Neuronal stem cell (in vitro differentiated cells): ENCODE results near the gene SORCS2.

ENCODE experiments used
- DNase-seq: peaks from one replicate; pipeline ENCODE4 v3.0.0-alpha.2; 2013; ENCODE audit warnings: low spot score
- H2AFZ ChIP-seq: one replicate; pipeline ENCODE4 v1.6.1; 2013; ENCODE audit warnings: mild to moderate bottlenecking, low read length, inconsistent platforms
- H2AK5ac ChIP-seq: 2 replicates; pipeline ENCODE4 v1.6.1; 2013; ENCODE audit warnings: low read depth, mild to moderate bottlenecking, inconsistent platforms, low read length, moderate library complexity, mixed read lengths
- H2BK120ac ChIP-seq: 2 replicates; pipeline ENCODE4 v1.6.1; 2013; ENCODE audit warnings: low read depth, mild to moderate bottlenecking, inconsistent platforms, low read length, moderate library complexity, mixed read lengths
- H2BK12ac ChIP-seq: one replicate; pipeline ENCODE4 v1.6.1; 2013; ENCODE audit warnings: low read length, inconsistent platforms
- H2BK15ac ChIP-seq: 2 replicates; pipeline ENCODE4 v1.6.1; 2013; ENCODE audit warnings: mild to moderate bottlenecking, low read length, inconsistent platforms, mixed read lengths
- H2BK5ac ChIP-seq: one replicate; pipeline ENCODE4 v1.6.1; 2013; ENCODE audit warnings: inconsistent platforms, mild to moderate bottlenecking, low read length, moderate library complexity
- H3K14ac ChIP-seq: one replicate; pipeline ENCODE4 v1.6.1; 2013; ENCODE audit warnings: low read length, inconsistent platforms
- H3K18ac ChIP-seq: 2 replicates; pipeline ENCODE4 v1.6.1; 2013; ENCODE audit warnings: low read length, inconsistent platforms
- H3K23ac ChIP-seq: 2 replicates; pipeline ENCODE4 v1.6.1; 2013; ENCODE audit warnings: low read depth, mild to moderate bottlenecking, mixed read lengths, low read length, inconsistent platforms; ENCODE audit not compliant: poor library complexity
- H3K27ac ChIP-seq: replicated peaks from 3 replicates; pipeline ENCODE4 v1.5.1; 2013; ENCODE audit warnings: low read length, inconsistent platforms
- H3K27me3 ChIP-seq, 3 experiments: 2 replicates each; pipeline ENCODE4 v1.6.1; 2013; ENCODE audit warnings: low read length in 3 of 3, mild to moderate bottlenecking in 2 of 3, inconsistent platforms in 1 of 3, low read depth in 1 of 3, mixed read lengths in 1 of 3, moderate library complexity in 1 of 3; ENCODE audit not compliant: control insufficient read depth in 3 of 3, insufficient read depth in 3 of 3
- H3K36me3 ChIP-seq, 2 donors: replicated peaks in 1 of 2; 2 replicates each; pipeline ENCODE4 v1.6.1; 2013; ENCODE audit warnings: low read length in 2 of 2; ENCODE audit not compliant: control insufficient read depth in 2 of 2, insufficient read depth in 2 of 2
- H3K4ac ChIP-seq: 2 replicates; pipeline ENCODE4 v1.6.1; 2013; ENCODE audit warnings: inconsistent platforms, mild to moderate bottlenecking, low read length, moderate library complexity
- H3K4me1 ChIP-seq, 2 donors: 1 replicate in 1 of 2; 2 replicates in 1 of 2; pipeline ENCODE4 v1.6.1; 2013; ENCODE audit warnings: low read length in 2 of 2, low read depth in 1 of 2; ENCODE audit not compliant: control insufficient read depth in 2 of 2, insufficient read depth in 1 of 2
- H3K4me2 ChIP-seq: one replicate; pipeline ENCODE4 v1.6.1; 2013; ENCODE audit warnings: mild to moderate bottlenecking, low read length, inconsistent platforms; ENCODE audit not compliant: insufficient read depth, poor library complexity, severe bottlenecking
- H3K4me3 ChIP-seq, 2 donors: 2 replicates each; pipeline ENCODE4 v1.5.1; 2013; ENCODE audit warnings: low read length in 2 of 2, mild to moderate bottlenecking in 2 of 2, inconsistent platforms in 1 of 2, moderate library complexity in 1 of 2
- H3K79me1 ChIP-seq: one replicate; pipeline ENCODE4 v1.6.1; 2013; ENCODE audit warnings: low read depth, mild to moderate bottlenecking, inconsistent platforms, low read length, moderate library complexity
- H3K9ac ChIP-seq: one replicate; pipeline ENCODE4 v1.6.1; 2013; ENCODE audit warnings: mild to moderate bottlenecking, low read depth, low read length, inconsistent platforms; ENCODE audit not compliant: poor library complexity
- H3K9me3 ChIP-seq, 2 donors: replicated peaks in 1 of 2; 2 replicates each; pipeline versions ENCODE3 to v1.6.1; 2013; ENCODE audit warnings: low read length in 2 of 2, mild to moderate bottlenecking in 2 of 2, inconsistent platforms in 1 of 2, low read depth in 1 of 2, mixed read lengths in 1 of 2, moderate library complexity in 1 of 2; ENCODE audit not compliant: control insufficient read depth in 2 of 2, insufficient read depth in 1 of 2
- H4K8ac ChIP-seq: one replicate; pipeline ENCODE4 v1.6.1; 2013; ENCODE audit warnings: low read depth, mild to moderate bottlenecking, inconsistent platforms, low read length, moderate library complexity
- H4K91ac ChIP-seq: one replicate; pipeline ENCODE4 v1.6.1; 2013; ENCODE audit warnings: low read length, low read depth, mild to moderate bottlenecking, inconsistent platforms; ENCODE audit not compliant: poor library complexity
- WGBS, 2 donors: extraction: QIAGEN DNeasy Blood & Tissue Kit; methylation state at CpG; one replicate each; pipeline ENCODE4 v1.1.7; 2013; ENCODE audit warnings: missing lambda C conversion rate in 2 of 2, mixed read lengths in 1 of 2; ENCODE audit not compliant: insufficient read length in 2 of 2, insufficient replicate concordance in 1 of 2; ENCODE audit errors: extremely low coverage in 2 of 2; 5-methylcytosine and 5-hydroxymethylcytosine counted together

SORCS2 gene

GRCh38 chr4:7398788-7399439, 206.6 kb downstream of the SORCS2 start:
- Histone ChIP-seq H2BK120ac (no peak overlapping the region), H3K18ac (no peak overlapping the region), H3K9me3 (peaks cover 0 to 2% of the 10 kb centered on the region in 2 donors), H3K9ac (no peak overlapping the region), H2AK5ac (peak overlapping the region; percentile 57), H3K4me3 (no peak overlapping the region), H2BK12ac (no peak overlapping the region), H4K91ac (no peak overlapping the region), H3K4me1 (peaks cover 0 to 20% of the 10 kb centered on the region in 2 donors), H3K36me3 (no peaks in the 10 kb centered on the region), H2AFZ (no peak overlapping the region), H3K27me3 (peaks cover 0 to 9% (median 0%) of the 10 kb centered on the region in 3 experiments), H3K27ac (no peak overlapping the region), H3K4me2 (no peak overlapping the region), H2BK5ac (no peak overlapping the region), H2BK15ac (peak overlapping the region; percentile 33), H4K8ac (no peak overlapping the region), H3K23ac (no peak overlapping the region), H3K14ac (peak overlapping the region; percentile 73), H3K4ac (no peak overlapping the region), H3K79me1 (no peaks in the 10 kb centered on the region)
- no peak for DNase-seq
- no CpG with 5 or more reads among the region's 8 CpGs for WGBS, 2 donors

- Histone ChIP-seq H2BK12ac (no peak overlapping the region), H3K14ac (no peak overlapping the region), H3K23ac (no peak overlapping the region), H2BK15ac (peak overlapping the region; percentile 33), H3K4ac (no peak overlapping the region), H2AK5ac (peak overlapping the region; percentile 57), H3K79me1 (no peaks in the 10 kb centered on the region), H3K9ac (no peak overlapping the region), H2BK5ac (no peak overlapping the region), H3K9me3 (peaks cover 0 to 2% of the 10 kb centered on the region in 2 donors), H3K18ac (no peak overlapping the region), H2AFZ (no peak overlapping the region), H3K4me3 (no peak overlapping the region), H2BK120ac (no peak overlapping the region), H3K4me1 (peaks cover 0 to 19% of the 10 kb centered on the region in 2 donors), H3K36me3 (no peaks in the 10 kb centered on the region), H4K91ac (no peak overlapping the region), H3K4me2 (no peak overlapping the region), H3K27ac (no peak overlapping the region), H4K8ac (no peak overlapping the region), H3K27me3 (peaks cover 0 to 8% (median 0%) of the 10 kb centered on the region in 3 experiments)
- no CpG with 5 or more reads among the region's 16 CpGs for WGBS, 2 donors
- no peak for DNase-seq
Observed at GRCh38 chr4:7399440-7400234, 207.3 kb downstream of the SORCS2 start.

GRCh38 chr4:7400671-7401298, 208.4 kb downstream of the SORCS2 start:
- Histone ChIP-seq H3K36me3 (no peaks in the 10 kb centered on the region), H3K4me1 (peaks cover 0 to 10% of the 10 kb centered on the region in 2 donors), H2AFZ (no peak overlapping the region), H2AK5ac (no peak overlapping the region), H3K14ac (no peak overlapping the region), H3K27me3 (peaks cover 0 to 8% (median 0%) of the 10 kb centered on the region in 3 experiments), H2BK5ac (no peak overlapping the region), H3K23ac (no peak overlapping the region), H2BK12ac (no peak overlapping the region), H2BK15ac (no peak overlapping the region), H4K8ac (no peak overlapping the region), H2BK120ac (no peak overlapping the region), H3K79me1 (no peaks in the 10 kb centered on the region), H3K4me2 (no peak overlapping the region), H3K18ac (no peak overlapping the region), H3K4ac (no peak overlapping the region), H3K9ac (no peak overlapping the region), H3K27ac (no peak overlapping the region), H4K91ac (no peak overlapping the region), H3K4me3 (no peak overlapping the region), H3K9me3 (peaks cover 0 to 2% of the 10 kb centered on the region in 2 donors)
- DNase-seq, result no peak
- WGBS, 2 donors, result no CpG with 5 or more reads among the region's 2 CpGs

GRCh38 chr4:7402526-7402925, 210.2 kb downstream of the SORCS2 start:
- Histone ChIP-seq H3K27ac (no peak overlapping the region), H3K4me1 (peaks cover 0 to 3% of the 10 kb centered on the region in 2 donors), H2BK5ac (no peak overlapping the region), H2AFZ (no peak overlapping the region), H3K9ac (no peak overlapping the region), H2BK15ac (no peak overlapping the region), H4K91ac (no peak overlapping the region), H3K79me1 (no peaks in the 10 kb centered on the region), H3K4me3 (no peak overlapping the region), H3K36me3 (no peaks in the 10 kb centered on the region), H2BK12ac (no peak overlapping the region), H2BK120ac (no peak overlapping the region), H3K4ac (no peak overlapping the region), H3K4me2 (no peak overlapping the region), H3K23ac (no peak overlapping the region), H3K18ac (no peak overlapping the region), H3K27me3 (peaks cover 0 to 2% (median 0%) of the 10 kb centered on the region in 3 experiments), H2AK5ac (no peak overlapping the region), H4K8ac (no peak overlapping the region), H3K9me3 (peaks cover 0 to 4% of the 10 kb centered on the region in 2 donors), H3K14ac (no peak overlapping the region)
- WGBS, 2 donors, result no CpG with 5 or more reads among the region's 4 CpGs
- DNase-seq, result no peak
